Fibroblast of skin of left quadriceps (primary cell): ENCODE results near the gene COPS3.

ENCODE experiments used
- DNase-seq, 2 experiments: peaks; one replicate each; pipeline ENCODE4 v3.0.0-alpha.2; 2013; ENCODE audit warnings: low read depth in 2 of 2

The COPS3 gene

GRCh38 chr17:17280613-17281549, at the start of gene COPS3:
Gene COPS3 (minus strand): TSS chr17:17281246. CDS start chr17:17281186, 60 bp downstream.
- peak; percentile 96 for DNase-seq

GRCh38 chr17:17328251-17328650, 47.2 kb upstream of the COPS3 start:
- no peak for DNase-seq

- DNase-seq = no peak
These were observed 45.3 kb upstream of the COPS3 start for GRCh38 chr17:17326275-17326875.

- DNase-seq = no peak
These were observed 44.8 kb upstream of the COPS3 start for GRCh38 chr17:17325816-17326215.

GRCh38 chr17:17325228-17325627, 44.2 kb upstream of the COPS3 start:
- DNase-seq = no peak

GRCh38 chr17:17324616-17325015, 43.6 kb upstream of the COPS3 start:
- no peak for DNase-seq

- no peak for DNase-seq
These were observed 41.8 kb upstream of the COPS3 start for GRCh38 chr17:17322516-17323510.

- DNase-seq = no peak
These were observed 40.4 kb upstream of the COPS3 start for GRCh38 chr17:17321356-17322025.

- no peak for DNase-seq
These were observed 39.8 kb upstream of the COPS3 start for GRCh38 chr17:17320911-17321220.

GRCh38 chr17:17320188-17320910, 39.3 kb upstream of the COPS3 start:
- no peak for DNase-seq

- DNase-seq = no peak
These were observed 34.2 kb upstream of the COPS3 start for GRCh38 chr17:17315142-17315821.

GRCh38 chr17:17314501-17315071, 33.5 kb upstream of the COPS3 start:
- no peak for DNase-seq

- DNase-seq = no peak
These were observed 32.4 kb upstream of the COPS3 start for GRCh38 chr17:17313350-17313991.

GRCh38 chr17:17309356-17309755, 28.3 kb upstream of the COPS3 start:
- no peak for DNase-seq

GRCh38 chr17:17305281-17305801, 24.3 kb upstream of the COPS3 start:
- no peak for DNase-seq

- DNase-seq = no peak
These were observed 23.5 kb upstream of the COPS3 start for GRCh38 chr17:17304521-17304985.

GRCh38 chr17:17303847-17304490, 22.9 kb upstream of the COPS3 start:
- no peak for DNase-seq
